HepG2 (cell line): Measurements from ENCODE around the gene AUH. TPM values are rescaled to one million over a fixed set of nuclear protein-coding genes. Genes with fewer than 3 reads are reported as not detected.
A peak's percentile ranks its signal among the peaks of the same experiment; 100 is the strongest.

Source experiments
- FOXO1 ChIP-seq: sonication (generic); formaldehyde crosslinking; IDR thresholded peaks from 2 replicates; pipeline ENCODE4 v1.4.0; 2020; ENCODE audit warnings: missing genetic modification reagents
- HOXA9 ChIP-seq: sonication (generic); formaldehyde crosslinking; IDR thresholded peaks from 2 replicates; pipeline ENCODE4 v1.8.1; 2022; ENCODE audit warnings: missing genetic modification reagents, mild to moderate bottlenecking, moderate library complexity, borderline replicate concordance
- HOXD1 ChIP-seq: sonication (generic); formaldehyde crosslinking; IDR thresholded peaks from 2 replicates; pipeline ENCODE4 v1.5.0; 2020; ENCODE audit warnings: missing genetic modification reagents
- MED13 ChIP-seq: sonication (generic); formaldehyde crosslinking; IDR thresholded peaks from 2 replicates; pipeline ENCODE4 v1.5.0; 2020; ENCODE audit warnings: missing genetic modification reagents
- NFE2 ChIP-seq: sonication (generic); formaldehyde crosslinking; IDR thresholded peaks from 2 replicates; pipeline ENCODE4 v1.4.0; 2020; ENCODE audit warnings: missing genetic modification reagents
- POLR2AphosphoS2 ChIP-seq: IDR thresholded peaks from 2 replicates; pipeline ENCODE4 v1.6.1; 2011; ENCODE audit warnings: low read depth, low read length, improper control_type of control experiment
- U2AF1 ChIP-seq: fragments of 200-400 bp; formaldehyde crosslinking; optimal IDR thresholded peaks from 2 replicates; pipeline ENCODE3; 2017; ENCODE audit warnings: mild to moderate bottlenecking, low read depth, low read length
- ZBTB10 ChIP-seq: sonication (generic); formaldehyde crosslinking; IDR thresholded peaks from 2 replicates; pipeline ENCODE4 v1.4.0; 2020; ENCODE audit warnings: missing genetic modification reagents, borderline replicate concordance
- ZNF3 ChIP-seq: IDR thresholded peaks from 2 replicates; pipeline ENCODE4 v1.7.0; 2017; ENCODE audit warnings: inconsistent platforms
- ZNF318 ChIP-seq: sonication (generic); formaldehyde crosslinking; IDR thresholded peaks from 2 replicates; pipeline ENCODE4 v1.4.0; 2020; ENCODE audit warnings: mild to moderate bottlenecking, missing genetic modification reagents
- ZNF577 ChIP-seq: sonication (generic); formaldehyde crosslinking; IDR thresholded peaks from 2 replicates; pipeline ENCODE4 v1.4.0; 2020; ENCODE audit warnings: mild to moderate bottlenecking, low read depth, missing genetic modification reagents, borderline replicate concordance
- ZNF879 ChIP-seq: sonication (generic); formaldehyde crosslinking; IDR thresholded peaks from 2 replicates; pipeline ENCODE4 v1.8.1; 2023; ENCODE audit warnings: missing genetic modification reagents
- ZNF883 ChIP-seq: sonication (generic); formaldehyde crosslinking; IDR thresholded peaks from 2 replicates; pipeline ENCODE4 v1.5.1; 2020; ENCODE audit warnings: mild to moderate bottlenecking, missing genetic modification reagents; ENCODE audit errors: not compliant biosample characterization
- polyA plus RNA-seq, 8 experiments: library from polyadenylated mRNA; depleted of rRNA in 3 of 8; stranded (reverse) in 7 of 8; unstranded in 1 of 8; fragments of >200 nt; fragmentation: Illumina TruSeq in 4 of 8; extraction: Trizol in 4 of 8; gene quantifications; 2 replicates each; pipeline versions ENCODE4 v1.2.1 to v1.2.3, GENCODE V29; 2011 to 2016; ENCODE audit warnings: low read depth in 4 of 8, missing spikeins in 1 of 8, mixed read lengths in 1 of 8; ENCODE audit not compliant: insufficient read depth in 1 of 8
- total RNA-seq, 5 experiments: library from RNA; depleted of rRNA; stranded (reverse); fragments of >200 nt; fragmentation: Illumina TruSeq; extraction: Trizol; gene quantifications; 2 replicates each; pipeline ENCODE4 v1.2.3, GENCODE V29; 2016; ENCODE audit warnings: low read depth in 1 of 5
- TF ChIP-seq, protein P1 (sequence below): sonication (generic); formaldehyde crosslinking; IDR thresholded peaks from 2 replicates; pipeline ENCODE4 v1.5.1; 2020; ENCODE audit warnings: mild to moderate bottlenecking, missing genetic modification reagents, moderate library complexity
- TF ChIP-seq, protein P2 (sequence below): sonication (generic); formaldehyde crosslinking; IDR thresholded peaks from 2 replicates; pipeline ENCODE4 v1.4.0; 2020; ENCODE audit warnings: missing genetic modification reagents

AUH gene
- total and polyA plus RNA-seq, 2 of the 13 experiments (the other 11 are each of a cell fraction or from before 2014, with no cell fraction given), result 25.8 to 31.9 TPM

DNA sequence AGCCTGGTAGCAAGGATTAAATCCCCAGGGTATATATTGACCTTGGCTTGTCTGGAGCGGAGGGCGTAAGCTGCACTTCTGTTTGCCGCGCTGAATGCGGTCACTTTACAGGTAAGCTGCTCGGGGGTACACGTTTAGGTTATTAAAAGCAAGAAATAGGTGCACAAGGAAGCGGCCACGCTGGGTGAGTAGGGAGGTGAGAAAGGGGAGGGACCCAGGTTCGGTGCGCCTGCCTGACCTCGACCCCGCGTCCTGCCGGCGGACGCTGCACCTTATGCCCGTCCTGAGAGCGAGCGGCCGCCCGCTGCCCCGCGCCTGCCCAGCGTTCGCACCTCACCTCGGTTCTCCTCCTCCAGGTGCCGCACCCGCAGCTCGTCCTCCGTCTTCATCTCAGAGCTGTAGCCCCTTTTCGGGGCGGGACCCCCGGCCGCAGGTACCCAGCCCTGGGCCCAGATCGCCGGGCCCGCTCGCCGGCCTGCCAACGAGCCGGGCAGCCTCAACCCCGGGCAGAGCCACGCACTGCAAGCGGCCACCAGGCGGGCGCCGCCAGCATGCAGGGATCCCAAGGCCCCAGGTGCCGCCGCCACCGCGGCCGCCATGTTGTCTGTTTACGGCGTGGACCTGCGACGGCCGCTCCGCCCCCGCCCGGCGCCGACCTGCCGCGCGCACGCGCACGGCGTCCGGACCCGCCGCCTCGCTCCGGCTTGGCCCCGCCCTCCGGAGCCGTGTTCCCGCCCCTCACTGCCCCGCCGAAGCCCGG is at the start of gene AUH (continued):
- TF ChIP-seq ZNF318 (CRISPR knock-in tag) (no peak), ZNF879 (CRISPR knock-in tag) (0 out of 2 replicates have a peak, but pooled peaks have one; percentile 83), MED13 (CRISPR knock-in tag) (no peak), HOXD1 (CRISPR knock-in tag) (peak; percentile 57; the same call in 1 of the 2 replicates), U2AF1 (no peak), POLR2AphosphoS2 (no peak), ZNF883 (CRISPR knock-in tag) (no peak), ZNF577 (CRISPR knock-in tag) (no peak), ZBTB10 (no peak), HOXA9 (CRISPR knock-in tag) (0 out of 2 replicates have a peak, but pooled peaks have one; percentile 43), FOXO1 (CRISPR knock-in tag) (peak; percentile 71), ZNF3 (CRISPR knock-in tag) (no peak), NFE2 (CRISPR knock-in tag) (no peak)
- TF ChIP-seq, protein P1, sequence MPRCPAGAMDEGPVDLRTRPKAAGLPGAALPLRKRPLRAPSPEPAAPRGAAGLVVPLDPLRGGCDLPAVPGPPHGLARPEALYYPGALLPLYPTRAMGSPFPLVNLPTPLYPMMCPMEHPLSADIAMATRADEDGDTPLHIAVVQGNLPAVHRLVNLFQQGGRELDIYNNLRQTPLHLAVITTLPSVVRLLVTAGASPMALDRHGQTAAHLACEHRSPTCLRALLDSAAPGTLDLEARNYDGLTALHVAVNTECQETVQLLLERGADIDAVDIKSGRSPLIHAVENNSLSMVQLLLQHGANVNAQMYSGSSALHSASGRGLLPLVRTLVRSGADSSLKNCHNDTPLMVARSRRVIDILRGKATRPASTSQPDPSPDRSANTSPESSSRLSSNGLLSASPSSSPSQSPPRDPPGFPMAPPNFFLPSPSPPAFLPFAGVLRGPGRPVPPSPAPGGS (CRISPR knock-in tag), result peak; percentile 38; the same call in 1 of the 2 replicates
- TF ChIP-seq, protein P2, sequence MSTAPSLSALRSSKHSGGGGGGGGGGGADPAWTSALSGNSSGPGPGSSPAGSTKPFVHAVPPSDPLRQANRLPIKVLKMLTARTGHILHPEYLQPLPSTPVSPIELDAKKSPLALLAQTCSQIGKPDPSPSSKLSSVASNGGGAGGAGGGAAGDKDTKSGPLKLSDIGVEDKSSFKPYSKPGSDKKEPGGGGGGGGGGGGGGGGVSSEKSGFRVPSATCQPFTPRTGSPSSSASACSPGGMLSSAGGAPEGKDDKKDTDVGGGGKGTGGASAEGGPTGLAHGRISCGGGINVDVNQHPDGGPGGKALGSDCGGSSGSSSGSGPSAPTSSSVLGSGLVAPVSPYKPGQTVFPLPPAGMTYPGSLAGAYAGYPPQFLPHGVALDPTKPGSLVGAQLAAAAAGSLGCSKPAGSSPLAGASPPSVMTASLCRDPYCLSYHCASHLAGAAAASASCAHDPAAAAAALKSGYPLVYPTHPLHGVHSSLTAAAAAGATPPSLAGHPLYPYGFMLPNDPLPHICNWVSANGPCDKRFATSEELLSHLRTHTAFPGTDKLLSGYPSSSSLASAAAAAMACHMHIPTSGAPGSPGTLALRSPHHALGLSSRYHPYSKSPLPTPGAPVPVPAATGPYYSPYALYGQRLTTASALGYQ (CRISPR knock-in tag), result peak; percentile 7; the same call in 1 of the 2 replicates
